RWPE2 (cell line): ENCODE data around the gene PTPRC.

Source experiments
- ATAC-seq: fragments of 200-7000 bp; cut with Tn5 transposase; 3 replicates; pipeline ENCODE4 v1.9.1; 2021; ENCODE audit warnings: low read depth
- DNase-seq: peaks from one replicate; pipeline ENCODE4 v3.0.0-alpha.2; 2020; ENCODE audit warnings: low spot score
- H3K27ac ChIP-seq: fragments of 450-650 bp; 2 replicates; pipeline ENCODE4 v1.5.1; 2017; ENCODE audit warnings: mild to moderate bottlenecking; ENCODE audit not compliant: poor library complexity, severe bottlenecking
- H3K27me3 ChIP-seq: fragments of 250-450 bp; sonication (Bioruptor Pico); 2 replicates; pipeline ENCODE4 v1.5.1; 2021; ENCODE audit warnings: mild to moderate bottlenecking, moderate library complexity; ENCODE audit not compliant: insufficient read depth, poor library complexity, severe bottlenecking
- H3K36me3 ChIP-seq: fragments of 250-450 bp; sonication (Bioruptor Pico); 2 replicates; pipeline ENCODE4 v1.5.1; 2020; ENCODE audit warnings: low read depth, mild to moderate bottlenecking, moderate library complexity
- H3K4me1 ChIP-seq: fragments of 250-450 bp; sonication (Bioruptor Pico); 2 replicates; pipeline ENCODE4 v1.5.1; 2021; ENCODE audit warnings: mild to moderate bottlenecking, moderate library complexity; ENCODE audit not compliant: insufficient read depth, poor library complexity, severe bottlenecking
- H3K4me3 ChIP-seq: fragments of 250-450 bp; sonication (Bioruptor Pico); 2 replicates; pipeline ENCODE4 v1.5.1; 2021; ENCODE audit warnings: mild to moderate bottlenecking, moderate library complexity; ENCODE audit not compliant: severe bottlenecking
- H3K9me3 ChIP-seq: fragments of 250-450 bp; sonication (Bioruptor Pico); 2 replicates; pipeline ENCODE4 v1.5.1; 2021; ENCODE audit warnings: mild to moderate bottlenecking, moderate library complexity; ENCODE audit not compliant: severe bottlenecking
- TF ChIP-seq, protein P1 (sequence below): fragments of 450-650 bp; IDR thresholded peaks from one replicate; pipeline ENCODE4 v1.5.1; 2017; ENCODE audit warnings: mild to moderate bottlenecking, moderate library complexity; ENCODE audit not compliant: poor library complexity, severe bottlenecking

PTPRC gene

DNA sequence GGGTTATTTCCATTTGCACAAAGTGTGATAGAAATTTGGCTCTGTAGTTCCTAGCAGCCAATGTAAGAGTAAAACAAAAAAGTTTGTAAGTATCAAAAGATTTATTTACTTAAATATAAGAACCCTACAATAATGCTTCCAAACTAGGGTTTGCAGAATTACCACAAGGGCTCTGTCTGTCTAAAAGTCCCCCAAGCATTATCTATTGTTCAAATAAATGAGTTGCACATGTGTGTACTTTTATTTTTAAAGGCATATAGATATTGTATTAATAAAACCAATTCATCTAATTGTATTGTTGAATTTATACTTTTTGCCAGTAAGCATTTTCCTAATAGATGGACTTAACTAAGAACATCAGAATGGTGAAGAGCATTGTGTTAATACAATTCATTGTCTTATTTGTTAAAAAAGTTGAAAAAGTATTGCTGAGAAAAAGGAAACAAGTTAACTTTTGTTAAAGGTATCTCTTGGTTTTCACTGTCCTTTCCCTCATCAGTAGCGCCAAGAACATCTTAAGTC lies 863 bp upstream of the PTPRC start:
- no peak for ATAC-seq
- DNase-seq: no peak
- Histone ChIP-seq H3K4me3 (no peak overlapping the region), H3K4me1 (peaks cover 13% of the 10 kb centered on the region), H3K27me3 (no peaks in the 10 kb centered on the region), H3K27ac (no peak overlapping the region), H3K9me3 (no peaks in the 10 kb centered on the region), H3K36me3 (no peaks in the 10 kb centered on the region; the same call in 1 of the 2 replicates)
- TF ChIP-seq, protein P1, sequence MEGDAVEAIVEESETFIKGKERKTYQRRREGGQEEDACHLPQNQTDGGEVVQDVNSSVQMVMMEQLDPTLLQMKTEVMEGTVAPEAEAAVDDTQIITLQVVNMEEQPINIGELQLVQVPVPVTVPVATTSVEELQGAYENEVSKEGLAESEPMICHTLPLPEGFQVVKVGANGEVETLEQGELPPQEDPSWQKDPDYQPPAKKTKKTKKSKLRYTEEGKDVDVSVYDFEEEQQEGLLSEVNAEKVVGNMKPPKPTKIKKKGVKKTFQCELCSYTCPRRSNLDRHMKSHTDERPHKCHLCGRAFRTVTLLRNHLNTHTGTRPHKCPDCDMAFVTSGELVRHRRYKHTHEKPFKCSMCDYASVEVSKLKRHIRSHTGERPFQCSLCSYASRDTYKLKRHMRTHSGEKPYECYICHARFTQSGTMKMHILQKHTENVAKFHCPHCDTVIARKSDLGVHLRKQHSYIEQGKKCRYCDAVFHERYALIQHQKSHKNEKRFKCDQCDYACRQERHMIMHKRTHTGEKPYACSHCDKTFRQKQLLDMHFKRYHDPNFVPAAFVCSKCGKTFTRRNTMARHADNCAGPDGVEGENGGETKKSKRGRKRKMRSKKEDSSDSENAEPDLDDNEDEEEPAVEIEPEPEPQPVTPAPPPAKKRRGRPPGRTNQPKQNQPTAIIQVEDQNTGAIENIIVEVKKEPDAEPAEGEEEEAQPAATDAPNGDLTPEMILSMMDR: no peak

GRCh38 chr1:198638441-198638840 lies 399 bp upstream of the PTPRC start:
- no peaks in the 10 kb centered on the region for H3K27me3 ChIP-seq
- ATAC-seq (no peak), DNase-seq (no peak)
- TF ChIP-seq, protein P1: no peak
- no peak overlapping the region for H3K4me3 ChIP-seq
- no peak overlapping the region for H3K27ac ChIP-seq
- H3K4me1 ChIP-seq: peaks cover 13% of the 10 kb centered on the region
- H3K9me3 ChIP-seq: no peaks in the 10 kb centered on the region
- H3K36me3 ChIP-seq: no peaks in the 10 kb centered on the region; the same call in 1 of the 2 replicates

DNA sequence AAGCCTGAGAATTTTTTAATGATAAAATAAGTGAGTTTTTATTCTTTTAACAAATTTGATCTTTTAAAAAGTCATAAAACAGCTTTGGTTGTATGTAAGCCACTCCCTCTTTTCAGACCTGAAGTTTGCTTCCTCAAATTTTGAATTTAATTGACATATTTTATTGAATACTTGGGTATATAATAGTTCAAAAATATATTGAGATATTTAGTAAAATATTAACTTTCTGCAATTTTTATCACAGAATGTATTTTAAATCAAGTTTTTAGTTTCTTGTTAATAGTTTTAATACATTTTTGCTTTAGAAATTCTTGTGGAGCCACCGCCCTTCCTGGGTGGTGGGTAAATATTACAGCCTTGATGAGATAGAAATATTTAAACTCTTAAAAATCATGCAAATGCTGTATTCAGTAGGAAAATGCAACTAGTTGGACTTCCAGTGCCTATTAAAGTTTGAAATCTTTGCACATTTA lies 867 bp downstream of the PTPRC start:
- DNase-seq (no peak), ATAC-seq (no peak)
- no peaks in the 10 kb centered on the region for H3K27me3 ChIP-seq
- H3K27ac ChIP-seq: no peak overlapping the region
- no peaks in the 10 kb centered on the region; the same call in 1 of the 2 replicates for H3K36me3 ChIP-seq
- H3K4me3 ChIP-seq: no peak overlapping the region
- peaks cover 13% of the 10 kb centered on the region for H3K4me1 ChIP-seq
- H3K9me3 ChIP-seq: no peaks in the 10 kb centered on the region
- TF ChIP-seq, protein P1: no peak

- Histone ChIP-seq H3K4me3 (no peak overlapping the region), H3K27me3 (no peaks in the 10 kb centered on the region), H3K4me1 (peaks cover 13% of the 10 kb centered on the region), H3K9me3 (no peaks in the 10 kb centered on the region), H3K36me3 (no peaks in the 10 kb centered on the region; the same call in 1 of the 2 replicates), H3K27ac (no peak overlapping the region)
- TF ChIP-seq, protein P1: no peak
- ATAC-seq: no peak
- no peak for DNase-seq
Observed at GRCh38 chr1:198640174-198640573, 1.3 kb downstream of the PTPRC start.

DNA sequence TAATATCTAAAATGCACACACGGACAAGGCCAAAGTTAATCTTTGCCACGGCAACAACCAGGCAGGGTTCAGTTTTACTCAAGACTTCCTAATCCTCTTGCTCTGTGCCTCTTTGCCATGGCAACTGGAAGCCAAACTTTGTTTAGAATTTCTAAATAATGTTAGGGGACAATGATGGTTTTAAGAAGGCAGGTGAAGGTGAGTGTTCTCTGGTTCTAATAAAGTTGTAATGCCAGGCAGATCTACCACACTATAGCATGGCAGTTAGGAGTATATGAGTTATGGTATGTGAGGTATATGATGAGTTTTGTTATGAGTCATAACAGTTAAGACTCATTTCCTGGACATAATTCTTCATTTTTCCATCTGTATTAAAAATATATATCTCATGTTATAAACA lies 2.7 kb downstream of the PTPRC start:
- H3K27me3 ChIP-seq: no peaks in the 10 kb centered on the region
- peak overlapping the region; percentile 39 for H3K27ac ChIP-seq
- H3K9me3 ChIP-seq: no peaks in the 10 kb centered on the region
- H3K36me3 ChIP-seq: no peaks in the 10 kb centered on the region; the same call in 1 of the 2 replicates
- peaks cover 13% of the 10 kb centered on the region for H3K4me1 ChIP-seq
- DNase-seq (no peak), ATAC-seq (peak; percentile 92)
- H3K4me3 ChIP-seq: no peak overlapping the region
- TF ChIP-seq, protein P1: no peak
